Measurements from ENCODE around the gene RIOK2.
"Not testable (repeated sequence)": the region's sequence is repeated elsewhere in the genome, so short reads cannot be mapped to it uniquely, and the experiment has no call there.

Gene RIOK2

DNA sequence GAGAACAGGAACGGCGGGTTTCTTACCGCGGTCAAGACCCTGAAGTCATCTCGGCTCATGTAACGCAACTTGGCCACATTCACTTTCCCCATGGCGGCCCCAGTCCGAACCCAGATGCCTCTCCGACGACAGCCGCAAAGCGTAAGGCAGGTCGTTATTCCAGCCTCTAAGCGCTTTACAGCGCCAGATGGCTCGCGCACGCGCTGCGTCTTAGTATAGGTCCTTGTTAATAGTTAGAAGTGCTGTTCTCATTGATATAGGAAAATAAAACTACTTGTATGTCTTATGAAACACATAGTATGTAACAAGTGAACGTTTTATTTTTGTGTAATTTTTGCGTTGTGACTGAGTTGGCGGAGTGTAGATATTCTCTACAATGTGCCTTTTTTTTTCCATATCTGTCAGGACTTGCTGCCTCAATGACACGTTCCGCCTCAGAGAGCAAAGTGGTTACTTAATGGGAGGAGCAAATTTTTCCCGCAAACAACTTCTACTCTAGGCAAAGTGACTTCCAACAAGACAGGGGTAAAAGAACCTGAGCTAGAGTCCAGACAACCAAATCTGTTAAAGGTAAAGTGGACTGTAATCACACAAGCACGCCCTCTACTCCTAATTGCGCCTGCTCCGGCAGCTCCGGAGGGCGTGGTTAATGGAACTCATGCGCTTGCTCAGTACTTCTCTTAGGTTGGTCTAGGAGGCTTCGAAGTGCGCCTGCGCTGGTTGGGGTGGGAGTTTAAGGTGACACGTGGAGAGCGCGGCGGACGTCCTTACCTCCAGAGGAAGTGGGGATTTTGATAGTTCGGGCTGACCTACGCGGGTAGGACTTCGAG lies at the start of gene RIOK2:
RIOK2 (minus strand) TSS at position 148 of the 830 bp plus-strand sequence; CDS start at position 92, 56 bp downstream.
- peak; percentile 91 to 93 for DNase-seq (ENCODE audit: low read depth in 2 of 2)

DNA sequence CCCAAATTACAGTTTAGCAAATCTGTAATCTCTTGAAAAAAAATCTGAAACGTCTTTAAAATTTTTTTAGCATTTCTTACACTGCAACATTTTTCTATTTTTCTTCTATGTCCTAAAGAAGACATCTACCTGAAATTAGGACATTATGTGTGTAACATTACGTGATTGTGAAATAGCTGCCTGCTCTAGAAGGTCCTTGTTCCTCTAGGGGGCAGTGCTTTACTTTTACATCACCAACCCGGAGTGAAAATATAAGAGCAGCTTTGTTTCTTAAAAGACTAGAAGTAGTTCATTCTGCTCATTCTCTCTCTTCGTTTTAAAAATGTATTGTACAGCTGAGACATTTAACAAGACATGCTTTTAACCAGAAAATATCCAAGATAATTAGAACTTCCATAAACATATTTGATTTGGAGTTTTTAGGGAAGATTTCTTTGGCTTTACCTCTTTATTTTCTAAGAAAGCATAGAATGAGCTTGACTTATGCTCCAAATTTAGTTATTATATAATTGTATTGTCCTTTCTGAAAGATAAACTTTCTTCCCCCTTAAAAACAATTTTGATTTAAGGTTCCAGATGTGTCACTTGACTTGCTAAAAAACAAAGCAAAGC lies 48.1 kb upstream of the RIOK2 start:
- no peak for DNase-seq (ENCODE audit: low read depth in 2 of 2)

DNA sequence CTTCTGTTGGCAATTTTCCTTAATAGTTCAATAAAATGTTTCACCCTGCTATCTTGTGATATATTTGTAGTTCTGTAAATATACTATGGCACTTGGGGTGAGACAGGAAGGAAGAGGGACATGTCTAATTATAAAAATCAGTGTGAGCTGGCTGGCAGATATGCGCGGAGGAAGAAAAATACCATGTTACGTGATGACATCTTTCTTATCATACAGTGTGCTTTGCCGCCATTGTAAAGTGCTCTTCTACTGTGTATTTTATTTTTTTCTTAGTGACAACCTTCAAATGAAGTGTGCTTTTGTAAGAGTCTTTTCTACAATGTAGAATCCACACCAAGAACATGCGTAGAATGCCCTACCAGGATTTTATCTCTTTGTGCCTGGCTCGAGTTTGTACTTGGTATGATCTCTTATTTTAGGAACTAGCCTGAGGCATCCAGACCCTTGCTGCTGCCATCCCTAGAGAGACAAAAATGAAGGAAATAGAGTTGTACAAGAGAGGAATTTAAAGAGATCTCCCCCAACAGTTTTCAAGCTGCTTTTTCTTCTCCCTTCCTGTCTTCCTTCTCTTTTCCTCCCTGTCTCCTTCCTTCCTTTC lies 46.7 kb upstream of the RIOK2 start:
- no peak for DNase-seq (ENCODE audit: low read depth in 2 of 2)

DNA sequence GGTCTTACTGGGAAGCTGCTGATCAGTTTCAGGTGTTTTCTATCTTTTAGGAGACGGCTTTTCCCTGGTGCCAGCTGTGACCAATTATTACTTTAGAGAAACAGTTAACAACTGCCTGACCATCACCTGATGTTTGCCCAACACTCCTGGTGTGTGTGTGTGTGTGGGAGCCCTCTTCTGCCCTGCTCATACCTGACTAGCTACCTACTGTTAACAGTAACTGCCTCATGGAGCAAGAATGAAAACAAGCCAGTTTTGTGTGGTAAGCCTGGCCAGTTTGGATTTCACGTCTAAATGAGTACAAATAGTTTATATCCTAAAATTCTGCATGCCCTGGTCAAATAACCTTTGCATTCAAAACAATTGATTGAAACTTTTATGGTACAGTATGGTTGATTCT lies 46.1 kb upstream of the RIOK2 start:
- no peak for DNase-seq (ENCODE audit: low read depth in 2 of 2)

GRCh38 chr5:97225222-97225621 lies 42.2 kb upstream of the RIOK2 start:
- no peak for DNase-seq (ENCODE audit: low read depth in 2 of 2)

DNA sequence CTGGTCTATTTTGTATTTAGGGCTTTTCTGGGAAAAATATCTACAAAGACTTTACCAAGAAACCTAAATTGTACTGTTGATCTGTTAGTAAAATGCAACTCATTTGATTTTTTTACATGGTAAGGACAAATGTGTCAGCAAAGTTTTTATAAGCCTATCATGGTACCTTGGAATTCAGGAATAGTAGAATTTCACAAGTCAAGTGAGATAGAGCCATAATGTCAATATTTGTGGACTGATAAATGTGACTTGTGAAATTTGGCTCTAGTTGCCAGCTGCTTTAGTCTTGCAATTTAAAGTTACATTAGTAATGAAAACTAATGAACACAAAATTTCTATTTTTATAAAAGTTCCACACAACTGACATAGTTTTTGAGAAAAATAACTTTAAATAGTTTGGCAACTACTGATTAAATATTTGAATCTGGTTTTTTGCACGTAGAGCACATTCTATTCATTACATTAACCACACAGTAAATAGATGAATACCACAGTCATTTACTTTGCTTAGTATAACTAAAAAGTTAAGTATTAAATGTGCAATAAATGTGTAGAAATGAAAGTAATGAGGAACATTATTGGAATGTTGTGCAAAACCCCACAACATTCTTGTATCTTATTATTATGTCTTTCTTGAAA lies 41.2 kb upstream of the RIOK2 start:
- no peak for DNase-seq (ENCODE audit: low read depth in 2 of 2)

DNA sequence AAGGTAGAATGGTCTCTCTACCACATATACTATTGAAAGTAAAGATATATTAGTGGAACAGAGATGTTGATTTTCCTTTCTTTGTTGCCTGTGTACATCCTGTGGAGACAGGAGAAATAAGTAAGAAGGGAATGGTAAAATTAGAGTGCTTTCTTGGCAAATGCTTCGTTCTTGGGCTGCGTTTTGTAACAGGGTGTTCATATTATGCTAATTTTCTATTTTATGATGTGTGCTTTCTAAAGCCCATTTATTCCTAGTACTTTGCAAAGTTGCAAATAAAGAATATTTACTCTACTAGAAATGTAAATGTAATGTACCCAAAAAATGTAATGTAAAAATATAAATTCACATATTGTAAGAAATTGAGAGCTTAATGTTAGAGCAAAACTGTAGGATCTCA lies 40.5 kb upstream of the RIOK2 start:
- no peak for DNase-seq (ENCODE audit: low read depth in 2 of 2)

GRCh38 chr5:97209343-97209742 lies 26.3 kb upstream of the RIOK2 start:
- DNase-seq (ENCODE audit: low read depth in 2 of 2) = no peak

GRCh38 chr5:97208714-97209113 lies 25.7 kb upstream of the RIOK2 start:
- no peak for DNase-seq (ENCODE audit: low read depth in 2 of 2)

DNA sequence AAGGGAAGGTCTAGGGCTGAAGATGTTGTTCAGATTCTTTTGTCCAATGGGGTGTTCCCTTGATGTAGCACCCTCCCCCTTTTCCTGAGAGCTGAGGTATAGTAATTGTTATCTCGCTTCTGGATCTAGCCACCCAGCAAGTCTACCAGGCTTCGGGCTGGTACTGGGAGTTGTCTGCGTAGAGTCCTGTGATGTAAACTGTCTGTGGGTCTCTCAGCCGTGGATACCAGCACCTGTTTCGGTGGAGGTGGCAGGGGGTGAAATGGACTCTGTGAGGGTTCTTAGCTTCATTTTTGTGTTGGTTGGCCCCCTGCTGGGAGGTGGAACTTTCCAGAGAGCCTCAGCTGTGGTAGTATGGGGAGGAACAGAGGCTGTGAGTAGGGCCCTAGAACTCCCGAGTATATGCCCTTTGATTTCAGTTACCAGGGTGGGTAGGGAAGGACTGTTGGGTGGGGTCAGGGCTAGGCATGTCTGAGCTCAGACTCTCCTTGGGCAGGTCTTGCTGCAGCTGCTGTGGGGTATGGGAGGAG lies 25.2 kb upstream of the RIOK2 start:
- no peak for DNase-seq (ENCODE audit: low read depth in 2 of 2)

DNA sequence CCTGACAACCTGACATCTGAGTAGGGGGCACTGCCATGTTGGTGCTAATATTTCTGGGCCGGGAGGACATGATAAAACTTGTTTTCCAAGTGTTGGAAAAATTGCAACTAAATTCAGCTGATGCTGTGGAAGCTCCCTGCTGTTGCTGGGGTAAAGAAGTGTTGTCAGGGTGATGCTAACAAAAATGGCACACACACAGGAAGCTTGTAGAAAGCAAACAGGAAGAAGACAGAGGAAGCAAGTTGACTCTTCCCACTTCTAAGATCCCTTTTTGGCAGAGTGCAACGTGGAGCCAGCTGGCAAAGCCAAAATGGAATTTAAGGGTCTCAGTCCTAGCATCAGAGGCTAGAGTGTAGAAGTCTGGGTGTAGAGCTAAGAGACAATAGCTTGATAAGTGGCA lies 11.3 kb upstream of the RIOK2 start:
- no peak for DNase-seq (ENCODE audit: low read depth in 2 of 2)

GRCh38 chr5:97193355-97193688 lies 10.3 kb upstream of the RIOK2 start:
- no peak for DNase-seq (ENCODE audit: low read depth in 2 of 2)

DNA sequence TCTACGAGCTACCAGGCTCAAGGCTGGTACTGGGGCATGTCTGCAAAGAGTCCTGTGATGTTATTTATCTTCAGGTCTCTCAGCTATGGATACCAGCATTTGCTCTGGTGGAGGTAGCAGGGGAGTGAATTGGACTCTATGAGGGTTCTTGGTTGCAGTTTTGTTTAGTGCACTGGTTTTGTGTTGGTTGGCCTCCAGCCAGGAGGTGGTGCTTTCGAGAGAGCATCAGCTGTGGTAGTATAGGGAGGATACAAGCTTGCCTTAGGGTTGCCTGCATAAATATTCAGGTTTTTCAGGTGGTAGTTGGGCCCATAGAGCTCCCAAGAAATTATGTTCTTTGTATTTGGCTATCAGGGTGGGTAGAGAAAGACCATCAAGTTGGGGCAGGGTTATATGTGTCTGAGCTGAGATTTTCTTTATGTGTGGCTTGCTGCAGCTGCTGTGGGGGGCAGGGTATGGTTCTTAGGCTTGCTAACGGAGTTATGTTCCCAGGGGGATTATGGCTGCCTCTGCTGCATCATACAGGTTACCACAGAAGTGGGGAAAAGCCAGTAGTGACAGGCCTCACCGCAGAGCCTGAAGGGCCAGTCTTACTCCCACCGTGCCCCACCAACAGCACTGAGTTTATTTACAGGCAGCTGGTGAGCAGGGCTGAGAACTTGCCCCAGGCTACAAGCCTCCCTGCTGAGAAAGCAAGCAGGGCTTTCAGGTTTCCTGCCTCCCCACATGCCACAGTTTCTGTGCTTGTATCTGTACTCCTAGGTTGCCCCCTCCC lies 9.7 kb upstream of the RIOK2 start:
- DNase-seq (ENCODE audit: low read depth in 2 of 2) = no peak

- DNase-seq (ENCODE audit: low read depth in 2 of 2) = no peak
Observed at GRCh38 chr5:97191893-97192292, 8.8 kb upstream of the RIOK2 start.

DNA sequence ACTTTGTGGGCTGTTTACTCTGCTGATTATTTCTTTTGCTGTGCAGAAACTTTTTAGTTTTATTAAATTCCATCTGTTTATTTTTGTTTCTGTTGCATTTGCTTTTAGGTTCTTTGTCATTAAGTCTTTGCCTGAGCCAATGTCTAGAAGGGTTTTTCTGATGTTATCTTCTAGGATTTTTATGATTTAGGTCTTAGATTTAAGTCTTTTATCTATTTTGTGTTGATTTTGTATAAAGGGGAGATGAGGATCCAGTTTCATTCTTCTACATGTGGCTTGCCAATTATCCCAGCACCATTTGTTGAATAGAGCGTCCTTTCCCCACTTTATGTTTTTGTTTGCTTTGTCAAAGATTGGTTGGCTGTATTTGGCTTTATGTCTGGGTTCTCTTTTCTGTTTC lies 6.5 kb upstream of the RIOK2 start:
- not testable (repeated sequence) for DNase-seq (ENCODE audit: low read depth in 2 of 2)

DNA sequence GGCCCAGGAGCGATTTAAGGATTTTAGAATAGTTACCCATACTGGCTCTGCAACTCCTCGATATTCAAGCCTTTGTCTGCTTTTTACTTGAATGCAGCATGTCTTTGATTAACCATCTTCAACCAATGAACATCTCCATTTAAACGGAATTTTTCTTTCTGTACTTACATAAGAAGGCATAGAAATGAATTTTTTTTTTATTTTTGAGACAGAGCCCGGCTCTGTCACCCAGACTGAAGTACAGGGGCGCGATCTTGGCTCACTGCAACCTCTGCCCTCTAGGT lies 825 bp upstream of the RIOK2 start:
- DNase-seq (ENCODE audit: low read depth in 2 of 2) = no peak

DNA sequence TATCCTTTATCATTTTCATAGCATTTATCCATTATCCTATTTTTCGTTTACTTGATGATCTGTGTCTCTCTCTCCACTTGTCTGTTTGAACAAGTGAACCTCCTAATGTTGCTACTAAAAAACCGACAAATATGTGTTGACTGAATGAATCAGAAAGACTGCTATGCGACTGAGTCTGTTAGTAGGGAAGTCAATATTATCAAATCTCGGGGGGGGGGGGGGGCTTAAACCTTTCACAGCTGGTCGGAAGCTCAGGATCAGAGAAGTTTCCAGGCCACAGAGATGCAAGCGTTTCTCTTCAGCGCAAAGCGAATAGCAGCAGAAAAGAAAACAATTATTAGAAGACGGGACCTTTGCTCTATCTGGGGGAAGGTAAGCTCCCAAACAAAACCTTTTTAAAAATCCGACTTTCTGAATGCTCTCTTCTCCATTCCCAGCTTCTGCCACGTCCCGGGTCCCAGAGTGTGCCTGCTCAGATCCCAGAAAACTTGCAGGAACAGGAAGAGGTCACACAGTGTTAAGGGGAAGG lies 412 bp downstream of the RIOK2 start:
- DNase-seq (ENCODE audit: low read depth in 2 of 2) = no peak

DNA sequence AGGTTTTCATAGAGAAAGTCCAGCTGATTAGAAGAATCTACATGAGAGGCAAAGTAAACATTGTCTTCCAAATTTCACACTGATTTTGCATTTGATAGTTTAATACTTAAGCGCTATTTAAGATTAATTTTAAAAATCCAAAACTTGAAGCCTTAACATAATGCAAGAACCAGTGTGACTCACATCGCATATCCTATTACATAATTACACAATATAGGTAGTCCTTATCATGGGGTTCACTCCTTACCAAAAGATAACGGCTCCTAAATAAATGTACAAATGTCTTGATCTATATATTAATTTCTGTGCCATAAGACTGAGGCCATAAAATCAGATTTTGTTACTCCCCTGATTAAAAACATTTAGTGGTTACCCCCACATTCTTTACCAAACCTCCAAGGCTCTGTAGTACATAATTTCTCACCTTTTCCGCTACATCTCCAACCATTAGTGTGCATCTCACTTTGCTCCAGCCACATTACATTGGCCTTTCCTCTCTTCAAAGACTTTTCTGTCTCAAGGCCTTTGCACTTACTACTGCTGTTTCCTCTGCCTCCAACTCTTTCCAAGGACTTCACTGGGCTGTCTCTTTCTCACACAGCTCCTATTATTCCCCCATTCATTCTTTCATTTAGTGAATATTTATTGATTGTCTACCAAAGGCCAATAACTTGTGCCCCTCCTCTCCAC lies 1.0 kb downstream of the RIOK2 start:
- DNase-seq (ENCODE audit: low read depth in 2 of 2) = no peak

- DNase-seq (ENCODE audit: low read depth in 2 of 2) = not testable (repeated sequence)
Observed at GRCh38 chr5:97179457-97179856, 3.6 kb downstream of the RIOK2 start.

- DNase-seq (ENCODE audit: low read depth in 2 of 2) = no peak
Observed at GRCh38 chr5:97172227-97172626, 10.8 kb downstream of the RIOK2 start.

GRCh38 chr5:97171703-97172102 lies 11.3 kb downstream of the RIOK2 start:
- no peak for DNase-seq (ENCODE audit: low read depth in 2 of 2)
